K562 (cell line): ENCODE measurements around the gene GLI1. TPM values are rescaled to one million over a fixed set of nuclear protein-coding genes. Genes with fewer than 3 reads are reported as not detected.

Experiments used
- ELF1 ChIP-seq: fragments of 200-800 bp; sonication (Bioruptor generic); IDR thresholded peaks from 2 replicates; pipeline ENCODE4 v1.6.1; 2016; ENCODE audit warnings: missing genetic modification characterization, missing compliant biosample characterization
- KLF16 ChIP-seq: IDR thresholded peaks from 2 replicates; pipeline ENCODE4 v1.6.1; 2016; ENCODE audit warnings: antibody characterized with exemption
- MGA ChIP-seq: fragments of 450-650 bp; IDR thresholded peaks from 2 replicates; pipeline ENCODE4 v1.6.1; 2016; ENCODE audit warnings: mild to moderate bottlenecking, moderate library complexity
- MXD1 ChIP-seq: fragments of 250-450 bp; sonication (Bioruptor Pico); IDR thresholded peaks from 2 replicates; pipeline ENCODE4 v1.8.0; 2021; ENCODE audit warnings: borderline replicate concordance, mild to moderate bottlenecking, moderate library complexity; ENCODE audit not compliant: poor library complexity, severe bottlenecking
- NR2C2 ChIP-seq, 2 experiments: fragments of 200-800 bp in 1 of 2; sonication (Bioruptor generic) in 1 of 2; sonication (generic) in 1 of 2; formaldehyde crosslinking in 1 of 2; IDR thresholded peaks; 2 replicates each; pipeline versions ENCODE4 v1.6.1 to v1.8.0; 2016 to 2022; ENCODE audit warnings: mild to moderate bottlenecking in 1 of 2, missing compliant biosample characterization in 1 of 2, missing genetic modification characterization in 1 of 2, missing genetic modification reagents in 1 of 2
- POLR2H ChIP-seq: IDR thresholded peaks from 2 replicates; pipeline ENCODE4 v1.6.1; 2016; ENCODE audit warnings: missing genetic modification characterization, low read depth, mild to moderate bottlenecking, control low read depth, missing compliant biosample characterization, moderate library complexity
- PYGO2 ChIP-seq: fragments of 450-650 bp; IDR thresholded peaks from 2 replicates; pipeline ENCODE4 v1.6.1; 2016; ENCODE audit warnings: mild to moderate bottlenecking, missing genetic modification characterization, moderate library complexity, missing compliant biosample characterization
- RCOR1 ChIP-seq, 2 experiments: IDR thresholded peaks; 2 replicates each; pipeline ENCODE4 v1.6.1; 2012; ENCODE audit warnings: low read depth in 2 of 2, low read length in 2 of 2, borderline replicate concordance in 1 of 2, improper control_type of control experiment in 1 of 2
- TRIM25 ChIP-seq: fragments of 450-650 bp; IDR thresholded peaks from 2 replicates; pipeline ENCODE4 v1.7.0; 2016; ENCODE audit warnings: borderline replicate concordance
- polyA plus RNA-seq, 8 experiments: library from polyadenylated mRNA; depleted of rRNA in 4 of 8; stranded (reverse) in 5 of 8; unstranded in 3 of 8; fragments of >200 nt; fragmentation: Nextera tagmentation in 2 of 8; fragmentation: Illumina TruSeq in 1 of 8; extraction: Ambion mirVana in 2 of 8; extraction: Trizol in 1 of 8; gene quantifications; 2 replicates each; pipeline versions ENCODE4 v1.2.1 to v1.2.3, GENCODE V29; 2011 to 2014; ENCODE audit warnings: inconsistent platforms in 1 of 8, missing spikeins in 1 of 8
- total RNA-seq, 7 experiments: library from RNA; depleted of rRNA in 6 of 7; stranded (reverse); fragments of >200 nt in 6 of 7; fragmentation: Illumina TruSeq in 2 of 7; extraction: Trizol in 2 of 7; gene quantifications; 2 replicates each; pipeline versions ENCODE4 v1.2.1 to v1.2.3, GENCODE V29; 2011 to 2021; ENCODE audit warnings: low replicate concordance in 1 of 7

The GLI1 gene
- total and polyA plus RNA-seq, 9 of the 15 experiments (the other 6 are each of a cell fraction or from before 2014, with no cell fraction given) = 0.24 to 3.7 (median 0.61) TPM

- TF ChIP-seq KLF16 = peak; percentile 63; the same call in 1 of the 2 replicates
- no peak for TF ChIP-seq MXD1 (CRISPR knock-in tag)
- peak in 1 of 2 experiments; percentile 33; a peak in 1 of 4 replicates for TF ChIP-seq RCOR1 (IDR thresholded peaks at IDR 0.05; ENCODE audit: borderline replicate concordance in 1 of 2, low read depth in 2 of 2, low read length in 2 of 2)
- no peak; the same call in none of the 2 replicates for TF ChIP-seq POLR2H
- TF ChIP-seq PYGO2 = no peak
- TF ChIP-seq MGA = no peak; the same call in 1 of the 2 replicates
- TF ChIP-seq ELF1 (tag) = no peak
- no peak for TF ChIP-seq TRIM25
- TF ChIP-seq NR2C2 (CRISPR knock-in tag; IDR thresholded peaks at IDR 0.05) = 0 out of 2 replicates have a peak, but pooled peaks have one; percentile 29
- peak; percentile 8; the same call in 1 of the 2 replicates for TF ChIP-seq NR2C2 (tag; IDR thresholded peaks at IDR 0.05)
Observed at GRCh38 chr12:57459055-57459749, 383 bp upstream of the GLI1 start (continued).
